Bronchial smooth muscle cell (primary cell): ENCODE data around the gene MRPL19. TPM values are rescaled to one million over a fixed set of nuclear protein-coding genes. Genes with fewer than 3 reads are reported as not detected.

Experiments
- total RNA-seq: library from RNA; depleted of rRNA; stranded (reverse); fragments of >200 nt; gene quantifications from 2 replicates; pipeline ENCODE4 v1.2.1, GENCODE V29; 2014

The MRPL19 gene
- total RNA-seq: 22.4 and 27.0 TPM in 2 replicates

GRCh38 chr2:75646583-75647425 lies at the start of gene MRPL19:
MRPL19 (plus strand) TSS chr2:75646783; CDS start chr2:75646808, 25 bp downstream.

GRCh38 chr2:75710577-75711253 lies 64.1 kb downstream of the MRPL19 start, which contains the start of gene GCFC2:
GCFC2 (minus strand) TSS chr2:75710915; CDS start chr2:75710855, 60 bp downstream.

Other genes starting within 250 kb of the MRPL19 start
- 5.8 and 19.2 TPM in 2 replicates for gene EVA1A, start 85.8 kb upstream of the MRPL19 start, total RNA-seq
- 3.6 and 6.8 TPM in 2 replicates for gene GCFC2, start 64.1 kb downstream of the MRPL19 start, total RNA-seq